ENCODE results near the gene EPHA2.

EPHA2 gene

DNA sequence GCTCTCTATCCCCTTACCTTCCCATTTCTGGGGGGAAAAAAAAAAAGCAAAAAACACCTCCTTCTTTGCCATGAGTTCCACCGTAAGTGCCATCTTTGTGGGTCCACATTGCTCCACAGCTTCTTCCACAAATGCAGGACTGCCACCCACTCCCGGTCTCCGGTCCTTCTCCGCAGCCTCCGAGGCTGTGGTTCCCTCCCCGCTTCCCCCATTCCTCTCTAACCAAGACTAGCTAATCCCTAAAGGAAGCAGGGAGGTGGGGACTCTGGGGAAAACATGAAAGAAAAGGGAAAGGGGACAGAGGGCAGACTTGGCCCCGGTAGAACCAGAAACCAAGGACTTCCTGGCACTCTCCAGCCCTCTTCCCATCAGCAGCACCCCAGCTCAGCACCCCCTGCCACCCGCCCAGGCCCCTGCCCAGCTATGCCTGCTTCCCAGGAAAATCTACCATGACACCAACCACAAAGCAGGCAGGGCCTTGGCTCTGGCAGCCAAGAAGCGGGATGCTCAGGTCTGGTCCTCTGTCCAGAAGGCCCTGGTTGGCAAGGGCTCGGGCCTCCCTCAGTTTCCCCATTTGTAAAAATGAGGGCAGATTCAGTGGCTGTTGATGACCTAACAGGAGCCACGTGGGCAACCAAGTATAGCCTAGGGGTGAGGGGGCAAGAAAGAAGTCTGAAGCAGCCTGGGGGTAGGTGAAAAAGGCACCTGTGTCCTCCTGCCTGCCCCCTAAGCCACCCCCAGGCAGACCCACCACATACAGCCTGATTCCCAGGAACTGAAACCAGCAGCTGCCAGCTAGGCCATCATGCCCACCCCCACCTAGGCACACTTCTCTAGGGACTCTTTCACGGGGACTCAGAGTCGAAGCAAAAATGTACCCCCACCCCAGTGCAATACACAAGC lies 2.5 kb downstream of the EPHA2 start:
- Mint-ChIP-seq H3K4me1 (ENCODE audit: low read depth) (peaks cover 42% of the 10 kb centered on the region), H3K9me3 (no peaks in the 10 kb centered on the region), H3K27me3 (peaks cover 60% of the 10 kb centered on the region), H3K27ac (no peak overlapping the region), H3K36me3 (ENCODE audit: low read depth) (no peaks in the 10 kb centered on the region), H3K4me3 (no peak overlapping the region)
- intact Hi-C loops (cut with micrococcal nuclease) = no loop called here

DNA sequence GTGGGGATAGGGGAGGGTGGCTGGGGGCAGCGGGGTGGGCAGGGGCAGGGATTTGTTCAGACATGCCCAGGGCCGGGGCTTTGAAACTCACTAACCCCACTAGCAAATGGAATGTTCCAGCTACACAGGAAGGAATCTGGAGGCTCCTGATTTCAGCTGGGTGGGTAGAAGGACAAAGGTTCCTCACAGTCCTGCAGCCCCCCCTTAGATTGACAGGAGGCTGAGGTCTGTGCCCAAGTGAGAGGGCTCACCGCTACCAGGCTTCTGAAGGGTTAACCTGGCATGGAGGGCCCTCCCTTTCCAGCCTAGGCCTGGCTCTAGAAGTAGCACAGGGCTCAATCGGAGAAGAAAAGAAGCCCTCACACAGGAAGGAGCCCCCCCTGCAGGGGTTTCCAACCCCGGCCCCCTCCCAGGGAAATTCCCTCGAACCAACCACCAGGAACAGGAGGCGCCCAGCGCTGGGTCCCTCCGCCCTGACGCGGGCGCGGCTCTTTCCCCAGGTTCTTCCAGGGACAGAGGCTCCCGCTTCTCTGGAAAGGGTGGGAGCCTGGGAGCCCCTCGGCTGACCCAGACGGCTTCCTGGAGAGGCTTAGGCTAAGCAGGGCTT lies 3.3 kb downstream of the EPHA2 start:
- Mint-ChIP-seq H3K4me3 (no peak overlapping the region), H3K27ac (no peak overlapping the region), H3K4me1 (ENCODE audit: low read depth) (peaks cover 42% of the 10 kb centered on the region), H3K27me3 (peaks cover 64% of the 10 kb centered on the region), H3K9me3 (no peaks in the 10 kb centered on the region), H3K36me3 (ENCODE audit: low read depth) (no peaks in the 10 kb centered on the region)
- intact Hi-C loops (cut with micrococcal nuclease) = no loop called here

DNA sequence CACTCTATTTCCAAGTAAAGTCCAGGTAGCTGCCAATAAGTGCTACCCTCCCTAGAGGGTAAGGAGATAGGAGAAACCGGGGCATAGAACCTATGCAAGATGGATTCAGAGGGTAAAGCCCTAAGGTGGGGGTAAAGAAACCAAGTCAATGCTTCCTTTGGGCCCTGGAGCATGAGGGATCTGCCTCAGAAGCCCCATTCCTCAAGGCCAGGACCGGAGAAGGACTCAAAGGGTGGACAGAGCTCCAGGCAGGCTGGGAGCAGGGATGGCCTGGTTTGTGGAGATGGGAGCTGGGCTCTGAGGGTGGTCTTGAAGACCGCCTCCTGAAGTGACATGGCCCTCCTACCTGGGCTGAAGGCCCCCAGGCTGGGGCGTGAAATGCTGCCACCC lies 3.9 kb downstream of the EPHA2 start:
- no peaks in the 10 kb centered on the region for H3K9me3 Mint-ChIP-seq
- peaks cover 37% of the 10 kb centered on the region for H3K4me1 Mint-ChIP-seq (ENCODE audit: low read depth)
- H3K27me3 Mint-ChIP-seq = peaks cover 61% of the 10 kb centered on the region
- H3K36me3 Mint-ChIP-seq (ENCODE audit: low read depth) = no peaks in the 10 kb centered on the region
- no peak overlapping the region for H3K27ac Mint-ChIP-seq
- intact Hi-C loops (cut with micrococcal nuclease) = no loop called here
- H3K4me3 Mint-ChIP-seq = no peak overlapping the region

DNA sequence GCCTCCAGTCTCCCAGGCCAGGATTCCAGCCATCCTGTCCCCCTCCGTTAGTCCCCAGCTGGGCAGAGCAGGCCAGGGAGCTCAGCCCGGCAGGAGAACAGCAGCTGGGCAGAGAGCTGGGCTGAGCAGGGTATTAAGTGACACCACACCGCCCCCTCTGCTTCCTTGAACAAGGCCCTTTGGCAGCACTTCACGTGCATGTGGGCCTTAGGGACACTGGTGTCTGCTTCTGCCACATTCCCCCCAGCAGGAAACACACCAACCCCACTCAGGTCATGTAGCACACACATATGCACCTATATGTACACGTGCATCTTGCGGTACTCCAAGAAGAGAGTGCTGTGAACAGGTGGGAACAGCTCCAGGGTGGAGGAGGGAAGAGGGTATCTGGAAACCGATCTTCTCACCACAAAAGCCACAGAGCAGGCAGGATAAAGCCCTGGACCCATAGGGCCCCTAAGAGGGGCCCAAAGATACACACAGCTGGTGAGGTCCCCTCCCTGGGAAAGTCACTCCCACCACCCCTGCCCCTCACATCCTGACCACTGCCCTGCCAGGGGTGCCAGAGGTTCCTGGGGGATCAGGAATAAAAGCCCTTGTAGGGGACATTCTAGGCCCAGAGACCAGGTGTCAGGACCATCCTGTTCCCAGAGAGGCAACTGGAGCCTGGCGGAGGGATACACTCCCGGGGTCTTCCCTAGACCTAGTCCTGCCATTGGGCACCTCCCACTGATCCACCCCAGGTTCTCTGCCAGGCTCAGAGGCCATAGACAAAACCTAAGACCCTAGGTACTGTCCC lies 4.5 kb downstream of the EPHA2 start:
- Mint-ChIP-seq H3K36me3 (ENCODE audit: low read depth) (no peaks in the 10 kb centered on the region), H3K9me3 (no peaks in the 10 kb centered on the region), H3K27ac (no peak overlapping the region), H3K4me1 (ENCODE audit: low read depth) (peaks cover 35% of the 10 kb centered on the region), H3K4me3 (no peak overlapping the region), H3K27me3 (peaks cover 63% of the 10 kb centered on the region)
- intact Hi-C loops (cut with micrococcal nuclease) = no loop called here

DNA sequence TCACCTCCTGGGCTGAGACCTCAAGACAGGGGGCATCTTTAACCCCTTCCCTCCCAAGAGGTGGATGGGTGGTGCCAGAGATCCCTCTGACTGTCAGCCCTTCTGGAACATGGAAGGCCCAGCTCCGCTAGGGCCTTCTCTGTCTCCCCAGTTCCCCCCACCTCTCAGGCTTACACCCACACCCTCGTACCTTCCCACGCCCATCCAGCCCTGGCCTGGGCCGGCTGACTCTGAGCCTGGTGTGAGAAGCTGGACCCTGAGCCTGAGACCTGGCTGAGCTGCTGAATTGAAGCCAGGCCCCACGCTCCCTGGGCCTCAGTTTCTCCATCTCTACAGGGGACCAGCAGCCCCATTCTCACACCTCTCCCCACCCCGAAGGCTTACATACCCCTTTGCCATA lies 5.4 kb downstream of the EPHA2 start:
- Mint-ChIP-seq H3K9me3 (no peaks in the 10 kb centered on the region), H3K27ac (no peak overlapping the region), H3K4me1 (ENCODE audit: low read depth) (peaks cover 27% of the 10 kb centered on the region), H3K27me3 (peaks cover 60% of the 10 kb centered on the region), H3K36me3 (ENCODE audit: low read depth) (no peaks in the 10 kb centered on the region), H3K4me3 (no peak overlapping the region)
- intact Hi-C loops (cut with micrococcal nuclease) = no loop called here

DNA sequence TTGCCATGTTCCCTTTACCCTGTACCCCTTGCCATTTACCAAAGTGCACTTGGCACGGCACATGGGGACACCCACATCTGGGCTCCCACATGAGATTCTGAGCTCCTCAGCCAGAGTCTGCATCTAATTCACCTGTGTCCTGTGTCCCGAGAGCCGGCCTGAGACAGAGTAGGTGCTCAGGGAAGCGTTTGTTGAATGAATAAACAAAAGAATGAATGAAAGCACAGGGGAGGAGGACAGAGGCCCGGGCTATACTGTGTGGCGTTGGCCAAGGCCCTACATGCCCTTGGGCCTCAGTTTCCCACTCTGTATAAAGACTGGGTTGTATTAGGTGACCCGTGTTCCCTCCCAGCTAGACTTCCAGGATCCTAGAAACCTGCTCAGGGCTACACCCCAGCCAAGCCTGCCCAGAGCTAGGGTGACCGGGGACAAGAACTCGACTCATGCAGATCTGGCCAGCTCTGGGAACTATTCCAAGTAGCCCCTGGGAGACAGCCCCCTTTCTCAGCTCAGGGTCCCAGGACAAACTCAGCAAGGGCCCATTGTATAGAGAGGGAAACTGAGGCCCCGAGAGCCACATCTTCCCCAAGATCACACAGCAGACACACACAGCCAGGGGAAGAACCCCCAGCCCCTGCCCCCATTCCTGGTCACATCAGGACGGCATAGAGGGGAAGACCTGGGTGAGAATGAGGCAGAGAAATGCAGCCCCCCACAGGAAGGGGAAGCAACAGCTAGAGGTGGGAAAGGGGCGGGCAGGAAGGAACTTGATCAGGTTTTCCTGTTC lies 6.0 kb downstream of the EPHA2 start:
- Mint-ChIP-seq H3K27ac (no peak overlapping the region), H3K36me3 (ENCODE audit: low read depth) (no peaks in the 10 kb centered on the region), H3K27me3 (peaks cover 55% of the 10 kb centered on the region), H3K4me3 (no peak overlapping the region), H3K4me1 (ENCODE audit: low read depth) (peaks cover 21% of the 10 kb centered on the region), H3K9me3 (no peaks in the 10 kb centered on the region)
- intact Hi-C loops (cut with micrococcal nuclease) = no loop called here

DNA sequence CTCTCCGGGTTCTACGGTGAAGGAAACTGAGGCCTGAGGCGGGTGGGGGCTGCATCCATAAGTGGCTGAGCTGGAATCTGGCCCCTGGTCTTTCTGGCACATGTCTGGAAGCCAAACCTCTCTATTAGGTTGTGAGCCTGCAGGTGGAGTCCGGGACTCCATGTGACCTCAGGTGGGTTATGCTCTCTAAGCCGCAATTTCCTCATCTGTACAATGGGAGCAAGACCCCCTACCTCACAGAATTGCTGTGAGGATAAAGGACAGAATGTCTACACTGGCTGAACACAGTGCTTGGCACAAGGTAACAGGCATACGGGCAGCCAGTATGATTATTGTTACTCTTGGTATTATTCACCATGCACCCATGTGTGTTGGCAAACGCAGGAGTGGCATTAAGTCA lies 6.7 kb downstream of the EPHA2 start:
- intact Hi-C loops (cut with micrococcal nuclease) = no loop called here
- peaks cover 13% of the 10 kb centered on the region for H3K4me1 Mint-ChIP-seq (ENCODE audit: low read depth)
- no peak overlapping the region for H3K4me3 Mint-ChIP-seq
- no peaks in the 10 kb centered on the region for H3K9me3 Mint-ChIP-seq
- no peaks in the 10 kb centered on the region for H3K36me3 Mint-ChIP-seq (ENCODE audit: low read depth)
- H3K27me3 Mint-ChIP-seq = peaks cover 55% of the 10 kb centered on the region
- H3K27ac Mint-ChIP-seq = no peak overlapping the region

DNA sequence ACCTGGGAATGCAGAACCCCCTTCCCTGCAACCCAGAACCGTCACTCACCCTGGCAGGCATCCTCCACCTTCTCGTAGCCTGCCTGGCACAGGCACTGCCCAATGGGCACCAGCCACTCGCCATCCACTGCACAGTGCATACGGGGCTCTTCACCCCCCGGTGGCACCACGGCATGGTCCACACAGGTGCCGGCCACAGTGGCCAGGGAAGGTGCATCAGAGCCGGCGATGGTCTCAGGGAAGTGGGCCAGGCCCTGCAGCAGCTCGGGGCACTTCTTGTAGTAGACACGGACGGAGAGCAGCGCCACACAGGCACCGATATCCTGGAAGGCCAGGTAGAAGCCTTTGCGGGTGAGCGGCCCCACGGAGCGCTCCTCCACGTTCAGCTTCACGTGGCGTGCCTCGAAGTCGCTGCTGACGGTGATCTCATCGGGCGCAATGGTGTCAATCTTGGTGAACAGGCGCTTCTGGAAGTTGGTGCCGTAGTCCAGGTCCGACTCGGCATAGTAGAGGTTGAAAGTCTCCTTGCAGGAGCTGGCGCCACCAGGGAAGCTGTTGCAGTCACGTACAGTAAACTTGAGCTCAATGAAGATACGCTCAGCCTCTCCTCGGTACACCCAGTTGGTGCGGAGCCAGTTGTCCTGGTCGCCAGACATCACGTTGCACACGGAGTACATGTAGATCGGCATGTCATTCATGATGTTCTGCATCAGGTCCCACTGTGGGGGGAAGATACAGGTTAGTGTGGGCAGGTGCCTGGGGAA lies 7.4 kb downstream of the EPHA2 start:
- no peak overlapping the region for H3K4me3 Mint-ChIP-seq
- H3K4me1 Mint-ChIP-seq (ENCODE audit: low read depth) = peaks cover 7% of the 10 kb centered on the region
- peaks cover 48% of the 10 kb centered on the region for H3K27me3 Mint-ChIP-seq
- H3K9me3 Mint-ChIP-seq = no peaks in the 10 kb centered on the region
- H3K27ac Mint-ChIP-seq = no peak overlapping the region
- intact Hi-C loops (cut with micrococcal nuclease) = no loop called here
- H3K36me3 Mint-ChIP-seq (ENCODE audit: low read depth) = no peaks in the 10 kb centered on the region

DNA sequence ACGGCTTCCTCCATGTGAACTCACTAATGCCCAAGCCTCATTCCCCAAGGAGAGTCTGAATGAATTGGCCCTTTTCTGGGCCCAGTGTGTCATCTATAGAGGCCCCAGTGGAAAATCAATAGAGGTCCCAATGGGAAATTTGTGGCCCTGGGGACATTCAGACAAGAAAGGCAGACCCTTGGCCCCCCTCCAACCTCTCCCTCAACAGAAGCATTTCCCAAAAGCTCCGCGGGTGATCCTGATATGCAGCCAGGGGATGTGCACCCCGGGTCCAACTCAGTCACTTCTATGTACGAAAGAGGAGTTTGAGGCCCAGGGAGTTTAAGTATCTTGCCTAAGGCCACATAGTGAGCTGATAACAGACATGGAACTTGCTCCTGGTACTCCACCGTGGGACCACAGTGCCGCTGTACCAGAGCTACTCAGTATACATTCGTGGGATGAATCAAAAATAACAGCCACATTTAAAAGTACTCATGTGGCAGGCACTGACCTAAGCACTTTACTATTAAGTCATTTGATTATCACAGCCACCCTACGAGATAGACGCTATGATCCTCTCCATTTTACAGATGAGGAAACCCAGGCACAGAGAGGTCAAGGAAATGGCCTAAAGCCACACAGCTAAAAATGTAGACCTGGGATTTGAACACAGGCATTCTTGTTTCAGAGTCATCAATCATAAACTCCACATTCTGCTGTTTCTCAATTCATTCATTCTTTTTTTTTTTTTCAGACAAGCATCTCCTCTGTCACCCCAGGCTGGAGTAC lies 8.5 kb downstream of the EPHA2 start:
- no peaks in the 10 kb centered on the region for H3K4me1 Mint-ChIP-seq (ENCODE audit: low read depth)
- H3K36me3 Mint-ChIP-seq (ENCODE audit: low read depth) = no peaks in the 10 kb centered on the region
- no peak overlapping the region for H3K27ac Mint-ChIP-seq
- no peak overlapping the region for H3K4me3 Mint-ChIP-seq
- intact Hi-C loops (cut with micrococcal nuclease) = no loop called here
- H3K9me3 Mint-ChIP-seq = no peaks in the 10 kb centered on the region
- peaks cover 44% of the 10 kb centered on the region for H3K27me3 Mint-ChIP-seq

DNA sequence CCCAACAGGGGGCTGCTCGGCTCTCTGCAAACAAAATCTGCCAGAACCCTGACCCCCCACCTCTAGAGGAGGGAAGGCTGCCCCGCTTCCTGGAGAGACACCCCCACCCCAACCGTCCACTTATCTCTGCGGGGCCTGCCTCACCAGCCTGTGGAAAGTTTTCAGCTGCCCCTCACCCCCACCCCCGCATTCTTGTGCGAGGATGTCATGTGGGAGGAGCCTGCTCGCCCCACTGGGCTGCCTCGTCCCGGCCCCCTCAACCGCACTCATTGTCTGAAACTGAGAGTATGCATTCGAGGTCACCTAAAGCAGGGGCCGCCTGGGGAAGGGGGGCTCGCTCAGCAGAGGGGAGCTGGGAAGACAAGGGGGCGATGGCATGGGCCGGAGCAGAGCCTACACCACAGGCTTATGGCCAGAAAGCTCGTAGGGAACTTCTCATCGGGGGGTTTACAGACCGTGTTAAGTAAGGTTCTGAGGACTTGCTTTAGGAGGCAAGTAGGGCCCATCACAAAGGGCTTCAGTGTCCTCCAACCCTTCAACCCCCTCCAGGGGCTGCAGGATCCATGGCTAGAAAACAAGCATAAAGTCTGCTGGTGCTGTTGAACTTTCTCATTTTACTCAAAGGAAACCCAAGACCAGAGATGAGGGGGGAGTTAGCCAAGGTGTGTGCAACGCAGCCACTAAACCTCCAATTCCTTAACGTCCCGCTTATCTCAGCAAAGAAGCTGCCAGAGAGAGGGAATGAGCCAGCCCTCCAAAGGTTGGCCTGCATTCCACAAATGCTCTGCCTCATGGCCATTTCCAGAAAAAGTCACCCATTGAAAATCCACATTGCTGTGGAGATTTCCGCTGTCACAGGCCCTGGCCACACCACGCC lies 9.4 kb downstream of the EPHA2 start:
- H3K4me3 Mint-ChIP-seq = no peak overlapping the region
- intact Hi-C loops (cut with micrococcal nuclease) = no loop called here
- H3K27me3 Mint-ChIP-seq = peaks cover 47% of the 10 kb centered on the region
- H3K4me1 Mint-ChIP-seq (ENCODE audit: low read depth) = no peaks in the 10 kb centered on the region
- no peaks in the 10 kb centered on the region for H3K36me3 Mint-ChIP-seq (ENCODE audit: low read depth)
- no peak overlapping the region for H3K27ac Mint-ChIP-seq
- H3K9me3 Mint-ChIP-seq = no peaks in the 10 kb centered on the region

DNA sequence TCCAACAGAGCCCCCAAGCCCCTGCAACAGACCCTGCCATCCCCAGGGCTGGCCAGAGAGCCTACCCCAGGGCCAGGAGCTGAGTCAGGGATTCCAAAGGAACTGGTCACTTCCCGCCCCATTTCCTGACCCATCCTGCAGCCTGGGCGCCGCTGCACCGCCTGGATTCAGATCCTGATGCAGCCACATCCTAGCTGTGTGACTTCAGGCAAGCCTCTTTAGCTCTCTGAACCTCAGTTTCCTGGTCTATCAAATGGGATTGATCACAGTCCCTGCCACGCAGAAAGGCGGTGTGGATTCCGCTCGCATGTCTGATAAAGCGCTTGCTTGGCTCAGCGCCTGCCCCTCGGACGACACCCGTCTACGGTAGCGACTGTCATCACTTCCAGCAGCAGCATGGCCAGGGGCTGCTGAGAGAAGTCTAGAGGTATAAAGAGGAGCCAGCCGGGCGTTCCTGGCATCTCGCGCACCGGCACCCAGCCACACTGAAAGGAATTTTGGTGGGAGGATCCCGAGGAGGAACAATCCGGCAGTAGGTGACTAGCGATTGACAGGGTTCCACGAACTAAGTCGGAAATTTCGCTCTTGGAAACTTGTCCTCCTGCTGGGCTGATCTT lies 10.1 kb downstream of the EPHA2 start:
- H3K4me3 Mint-ChIP-seq = no peak overlapping the region
- no peaks in the 10 kb centered on the region for H3K9me3 Mint-ChIP-seq
- no peak overlapping the region for H3K27ac Mint-ChIP-seq
- peaks cover 48% of the 10 kb centered on the region for H3K27me3 Mint-ChIP-seq
- intact Hi-C loops (cut with micrococcal nuclease) = no loop called here
- no peaks in the 10 kb centered on the region for H3K4me1 Mint-ChIP-seq (ENCODE audit: low read depth)
- no peaks in the 10 kb centered on the region for H3K36me3 Mint-ChIP-seq (ENCODE audit: low read depth)

Data from dendritic cell treated with granulocyte-macrophage colony-stimulating factor and Interleukin-4, amounts not matched to agents 40 ng/mL and 50 ng/mL, for 4 days (primary cell).